GM12874 (cell line): ENCODE results near the gene ADGRB3.

Experiments
- CTCF ChIP-seq: IDR thresholded peaks from 2 replicates; pipeline ENCODE4 v1.5.1; 2011; ENCODE audit warnings: low read depth, mild to moderate bottlenecking, control low read depth, low read length, moderate library complexity; ENCODE audit not compliant: insufficient read depth

Gene ADGRB3

GRCh38 chr6:69089539-69089938 is 454.5 kb downstream of the ADGRB3 start:
- TF ChIP-seq CTCF, result no peak

- no peak for TF ChIP-seq CTCF
These were observed 455.1 kb downstream of the ADGRB3 start for GRCh38 chr6:69090132-69090531.

- no peak for TF ChIP-seq CTCF
These were observed 461.6 kb downstream of the ADGRB3 start for GRCh38 chr6:69096681-69097080.

- no peak for TF ChIP-seq CTCF
These were observed 462.9 kb downstream of the ADGRB3 start for GRCh38 chr6:69097948-69098347.

GRCh38 chr6:69098910-69099309 is 463.8 kb downstream of the ADGRB3 start:
- no peak for TF ChIP-seq CTCF

GRCh38 chr6:69100772-69101171 is 465.7 kb downstream of the ADGRB3 start:
- TF ChIP-seq CTCF, result no peak

GRCh38 chr6:69102416-69102815 is 467.3 kb downstream of the ADGRB3 start:
- TF ChIP-seq CTCF, result no peak

GRCh38 chr6:69105288-69105687 is 470.2 kb downstream of the ADGRB3 start:
- no peak for TF ChIP-seq CTCF
